Left lung (tissue), 10 donors: ENCODE measurements around the gene NDUFB11. TPM values are rescaled to one million over a fixed set of nuclear protein-coding genes. Genes with fewer than 3 reads are reported as not detected.

Experiments
- ATAC-seq: fragments of 200-7000 bp; cut with Tn5 transposase; one replicate; pipeline ENCODE4 v1.9.1; 2020; ENCODE audit warnings: moderate library complexity
- DNase-seq, 4 donors: peaks; one replicate each; pipeline ENCODE4 v3.0.0-alpha.2; 2013 to 2020
- H3K27ac ChIP-seq, 2 donors: fragments of 200-600 bp; sonication (generic) in 1 of 2; one replicate each; pipeline versions ENCODE4 v1.5.0 to v1.8.0; 2020 to 2021
- H3K27me3 ChIP-seq, 2 donors: fragments of 200-600 bp; sonication (generic) in 1 of 2; one replicate each; pipeline versions ENCODE4 v1.5.0 to v1.8.0; 2020 to 2021
- H3K36me3 ChIP-seq, 2 donors: fragments of 200-600 bp; sonication (generic) in 1 of 2; one replicate each; pipeline versions ENCODE4 v1.5.0 to v1.8.0; 2020 to 2021
- H3K4me1 ChIP-seq, 2 donors: fragments of 200-600 bp; one replicate each; pipeline ENCODE4 v1.8.0; 2021
- H3K4me3 ChIP-seq, 2 donors: fragments of 200-600 bp; sonication (generic) in 1 of 2; one replicate each; pipeline versions ENCODE4 v1.5.0 to v1.8.0; 2020 to 2021; ENCODE audit warnings: mild to moderate bottlenecking in 1 of 2
- H3K9me3 ChIP-seq, 2 donors: fragments of 200-600 bp; sonication (generic) in 1 of 2; one replicate each; pipeline versions ENCODE4 v1.5.0 to v1.8.0; 2020 to 2021
- intact Hi-C, 2 donors: fragments of 100-400 bp; cut with DNase I; formaldehyde crosslinking; loops; one replicate each; pipeline versions ENCODE4 v1.11.2 to v1.14.2; 2022
- polyA plus RNA-seq, 6 donors: library from polyadenylated mRNA; unstranded; fragments of 120-200 nt; gene quantifications; one replicate each; pipeline ENCODE4 v1.2.1, GENCODE V29; 2013; ENCODE audit not compliant: insufficient read length in 6 of 6
- total RNA-seq, 2 donors: library from RNA; stranded (reverse); fragmentation: NEBNext Ultra II Directional; extraction: Animal tissue kit (Norgen Biotek cat#: 25700); gene quantifications; one replicate each; pipeline ENCODE4 v1.2.1, GENCODE V29; 2021
- TF ChIP-seq, protein P1 (sequence below), 2 donors: fragments of 200-600 bp; sonication (generic) in 1 of 2; IDR thresholded peaks; one replicate each; pipeline versions ENCODE4 v1.5.0 to v1.8.0; 2021; ENCODE audit warnings: antibody characterized with exemption in 2 of 2
- donor health status: DM: no; HTN: yes; CAD: no.
- donor health status: DM: no; HTN: no; CAD: no.

NDUFB11 gene
- total and polyA plus RNA-seq, 8 donors: 58.5 to 103 (median 82.4) TPM

DNA sequence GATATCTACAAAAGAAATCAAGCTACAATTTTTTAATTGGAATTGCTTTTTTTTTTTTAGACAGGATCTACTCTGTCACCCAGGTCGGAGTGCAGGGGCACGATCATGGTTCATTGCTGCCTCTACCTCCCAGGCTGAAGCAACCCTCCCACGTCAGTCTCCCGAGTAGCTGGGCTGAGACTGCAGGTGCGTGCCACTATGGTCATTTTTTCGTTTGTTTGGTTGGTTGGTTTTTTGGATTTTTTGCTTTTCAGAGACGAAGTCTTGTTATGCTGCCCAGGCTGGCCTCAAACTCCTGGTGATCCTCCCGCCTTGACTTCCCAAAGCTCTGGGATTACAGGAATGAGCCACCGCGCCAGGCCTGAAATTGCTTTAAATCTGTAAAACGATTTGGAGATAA, 50.6 kb downstream of the NDUFB11 start:
- no peak for ATAC-seq
- H3K27me3 ChIP-seq: no peaks in the 10 kb centered on the region
- no peaks in the 10 kb centered on the region for H3K36me3 ChIP-seq
- no peaks in the 10 kb centered on the region for H3K9me3 ChIP-seq
- H3K27ac ChIP-seq: no peak overlapping the region
- no peak for DNase-seq
- H3K4me3 ChIP-seq: no peak overlapping the region
- TF ChIP-seq, protein P1, sequence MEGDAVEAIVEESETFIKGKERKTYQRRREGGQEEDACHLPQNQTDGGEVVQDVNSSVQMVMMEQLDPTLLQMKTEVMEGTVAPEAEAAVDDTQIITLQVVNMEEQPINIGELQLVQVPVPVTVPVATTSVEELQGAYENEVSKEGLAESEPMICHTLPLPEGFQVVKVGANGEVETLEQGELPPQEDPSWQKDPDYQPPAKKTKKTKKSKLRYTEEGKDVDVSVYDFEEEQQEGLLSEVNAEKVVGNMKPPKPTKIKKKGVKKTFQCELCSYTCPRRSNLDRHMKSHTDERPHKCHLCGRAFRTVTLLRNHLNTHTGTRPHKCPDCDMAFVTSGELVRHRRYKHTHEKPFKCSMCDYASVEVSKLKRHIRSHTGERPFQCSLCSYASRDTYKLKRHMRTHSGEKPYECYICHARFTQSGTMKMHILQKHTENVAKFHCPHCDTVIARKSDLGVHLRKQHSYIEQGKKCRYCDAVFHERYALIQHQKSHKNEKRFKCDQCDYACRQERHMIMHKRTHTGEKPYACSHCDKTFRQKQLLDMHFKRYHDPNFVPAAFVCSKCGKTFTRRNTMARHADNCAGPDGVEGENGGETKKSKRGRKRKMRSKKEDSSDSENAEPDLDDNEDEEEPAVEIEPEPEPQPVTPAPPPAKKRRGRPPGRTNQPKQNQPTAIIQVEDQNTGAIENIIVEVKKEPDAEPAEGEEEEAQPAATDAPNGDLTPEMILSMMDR (IDR thresholded peaks at IDR 0.05): no peak
- intact Hi-C loops: no loop called here
- H3K4me1 ChIP-seq: no peaks in the 10 kb centered on the region

DNA sequence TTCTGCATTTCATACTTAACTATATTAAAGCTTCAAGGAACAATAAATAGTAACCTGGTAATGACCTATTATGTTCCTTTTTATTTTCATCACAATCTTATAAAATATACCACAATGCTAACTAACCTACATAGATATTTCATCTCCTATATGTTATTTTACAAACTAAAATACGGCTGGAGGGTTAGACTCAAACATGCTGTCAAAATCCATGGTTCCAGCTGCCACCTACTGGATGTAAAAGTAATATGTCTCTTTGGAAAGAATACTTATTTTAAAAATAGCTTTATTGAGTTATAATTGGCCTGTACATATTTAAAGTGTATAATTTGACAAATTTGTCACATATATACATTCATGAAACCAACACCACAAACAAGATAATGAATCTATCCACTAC, 51.3 kb downstream of the NDUFB11 start:
- H3K27ac ChIP-seq: no peak overlapping the region
- no peaks in the 10 kb centered on the region for H3K4me1 ChIP-seq
- intact Hi-C loops: no loop called here
- H3K4me3 ChIP-seq: no peak overlapping the region
- DNase-seq (peak in 1 of 4 donors; percentile 42), ATAC-seq (peak; percentile 50)
- TF ChIP-seq, protein P1 (IDR thresholded peaks at IDR 0.05): peak; percentile 24 to 37
- no peaks in the 10 kb centered on the region for H3K9me3 ChIP-seq
- no peaks in the 10 kb centered on the region for H3K36me3 ChIP-seq
- no peaks in the 10 kb centered on the region for H3K27me3 ChIP-seq

Other genes starting within 250 kb of the NDUFB11 start
- 10 to 100 TPM in 1 of 2 donors, 1 to 10 TPM in 1; 8.3 to 10.6 TPM for gene JADE3, start 232.3 kb downstream of the NDUFB11 start, total RNA-seq
- 10 to 100 TPM; 15.0 to 17.3 (median 15.9) TPM for gene JADE3, start 232.3 kb downstream of the NDUFB11 start, polyA plus RNA-seq
- 10 to 100 TPM in 1 of 2 donors, 1 to 10 TPM in 1; 4.1 to 16.2 TPM for gene RGN, start 66.3 kb downstream of the NDUFB11 start, total RNA-seq
- 10 to 100 TPM; 10.1 to 17.1 (median 15.0) TPM for gene RGN, start 66.3 kb downstream of the NDUFB11 start, polyA plus RNA-seq
- gene RBM10, start 519 bp upstream of the NDUFB11 start, total RNA-seq: 10 to 100 TPM; 31.6 to 32.2 TPM
- gene RBM10, start 519 bp upstream of the NDUFB11 start, polyA plus RNA-seq: 10 to 100 TPM; 48.0 to 57.8 (median 52.3) TPM
- 100 to 1,000 TPM; 202 to 248 TPM for gene UBA1, start 49.1 kb upstream of the NDUFB11 start, total RNA-seq
- gene UBA1, start 49.1 kb upstream of the NDUFB11 start, polyA plus RNA-seq: 100 to 1,000 TPM; 192 to 246 (median 218) TPM
- gene CDK16, start 74.0 kb upstream of the NDUFB11 start, total RNA-seq: 10 to 100 TPM; 81.1 to 95.8 TPM
- 100 to 1,000 TPM in 3 of 6 donors, 10 to 100 TPM in 3; 91.2 to 113 (median 102) TPM for gene CDK16, start 74.0 kb upstream of the NDUFB11 start, polyA plus RNA-seq
- gene USP11, start 88.3 kb upstream of the NDUFB11 start, total RNA-seq: 10 to 100 TPM; 36.2 to 49.8 TPM
- gene USP11, start 88.3 kb upstream of the NDUFB11 start, polyA plus RNA-seq: 100 to 1,000 TPM; 107 to 126 (median 121) TPM
- under 1 TPM; 0.20 to 0.29 TPM for gene ZNF157, start 225.9 kb upstream of the NDUFB11 start, total RNA-seq
- gene ZNF157, start 225.9 kb upstream of the NDUFB11 start, polyA plus RNA-seq: 1 to 10 TPM in 3 of 6 donors, under 1 TPM in 3; 0.88 to 1.2 (median 1.0) TPM